Prostate gland (tissue), 2 donors: ENCODE measurements around the gene RNF217. TPM values are rescaled to one million over a fixed set of nuclear protein-coding genes. Genes with fewer than 3 reads are reported as not detected.

Source experiments
- DNase-seq: peaks from one replicate; pipeline ENCODE4 v3.0.0-alpha.2; 2019; ENCODE audit warnings: low spot score
- H3K27ac ChIP-seq, 2 donors: fragments of 200-600 bp; sonication (generic); 2 replicates each; pipeline ENCODE4 v1.5.1; 2017 to 2019
- H3K27me3 ChIP-seq: fragments of 200-600 bp; sonication (generic); replicated peaks from 2 replicates; pipeline ENCODE4 v1.5.1; 2019; ENCODE audit not compliant: insufficient read depth
- H3K36me3 ChIP-seq, 2 donors: fragments of 200-600 bp; sonication (generic); 1 replicate in 1 of 2; 2 replicates in 1 of 2; pipeline versions ENCODE4 v1.5.1 to v1.8.1; 2017 to 2019
- H3K4me1 ChIP-seq: fragments of 200-600 bp; sonication (generic); replicated peaks from 2 replicates; pipeline ENCODE4 v1.5.1; 2019
- H3K4me3 ChIP-seq, 2 donors: fragments of 200-600 bp; sonication (generic); 2 replicates each; pipeline ENCODE4 v1.5.1; 2017 to 2019
- H3K9me3 ChIP-seq: fragments of 200-600 bp; sonication (generic); 2 replicates; pipeline ENCODE4 v1.5.1; 2017
- POLR2A ChIP-seq: fragments of 450-650 bp; IDR thresholded peaks from one replicate; pipeline ENCODE4 v1.6.1; 2016; ENCODE audit warnings: antibody characterized with exemption, mild to moderate bottlenecking
- POLR2AphosphoS5 ChIP-seq: sonication (generic); formaldehyde crosslinking; IDR thresholded peaks from one replicate; pipeline ENCODE4 v1.6.1; 2017; ENCODE audit warnings: antibody characterized with exemption
- WGBS: methylation state at CpG from one replicate; pipeline ENCODE4 v1.1.5; 2018; 5-methylcytosine and 5-hydroxymethylcytosine counted together
- intact Hi-C: fragments of 100-400 bp; cut with DNase I; formaldehyde crosslinking; loops from one replicate; pipeline ENCODE4 v1.14.2; 2022
- total RNA-seq, 2 donors: library from RNA; depleted of rRNA; stranded (reverse); fragments of >200 nt; gene quantifications; one replicate each; pipeline ENCODE4 v1.1.0, GENCODE V29; 2016
- TF ChIP-seq, protein P1 (sequence below), 4 experiments: fragments of 200-600 bp in 2 of 4; fragments of 450-650 bp in 2 of 4; sonication (generic) in 2 of 4; IDR thresholded peaks; 1 replicate in 3 of 4; 2 replicates in 1 of 4; pipeline ENCODE4 v1.5.1; 2016 to 2019; ENCODE audit warnings: antibody characterized with exemption in 4 of 4, mild to moderate bottlenecking in 2 of 4, moderate library complexity in 2 of 4

The RNF217 gene
- total RNA-seq, 2 donors from 2014 or later, result 12.1 to 24.3 TPM

DNA sequence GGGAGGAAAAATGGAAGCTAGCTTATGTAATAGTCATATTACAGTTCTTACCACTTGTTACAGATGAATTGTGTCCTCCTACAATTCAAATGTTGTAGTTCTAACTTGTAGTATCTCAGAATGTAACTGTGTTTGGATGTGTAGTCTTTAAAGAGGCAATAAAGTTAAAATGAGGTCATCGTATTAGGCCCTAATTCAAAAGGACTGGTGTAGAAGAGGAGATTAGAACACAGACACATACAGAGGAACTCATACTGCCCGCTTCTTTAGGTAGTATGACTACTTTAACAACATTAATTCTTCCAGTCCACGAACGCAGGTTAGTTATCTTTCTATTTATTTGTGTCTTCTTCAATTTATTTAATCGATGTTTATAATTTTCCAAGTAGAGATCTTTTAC is 144.8 kb downstream of the RNF217 start:
- H3K9me3 ChIP-seq, result no peaks in the 10 kb centered on the region
- TF ChIP-seq, protein P1, sequence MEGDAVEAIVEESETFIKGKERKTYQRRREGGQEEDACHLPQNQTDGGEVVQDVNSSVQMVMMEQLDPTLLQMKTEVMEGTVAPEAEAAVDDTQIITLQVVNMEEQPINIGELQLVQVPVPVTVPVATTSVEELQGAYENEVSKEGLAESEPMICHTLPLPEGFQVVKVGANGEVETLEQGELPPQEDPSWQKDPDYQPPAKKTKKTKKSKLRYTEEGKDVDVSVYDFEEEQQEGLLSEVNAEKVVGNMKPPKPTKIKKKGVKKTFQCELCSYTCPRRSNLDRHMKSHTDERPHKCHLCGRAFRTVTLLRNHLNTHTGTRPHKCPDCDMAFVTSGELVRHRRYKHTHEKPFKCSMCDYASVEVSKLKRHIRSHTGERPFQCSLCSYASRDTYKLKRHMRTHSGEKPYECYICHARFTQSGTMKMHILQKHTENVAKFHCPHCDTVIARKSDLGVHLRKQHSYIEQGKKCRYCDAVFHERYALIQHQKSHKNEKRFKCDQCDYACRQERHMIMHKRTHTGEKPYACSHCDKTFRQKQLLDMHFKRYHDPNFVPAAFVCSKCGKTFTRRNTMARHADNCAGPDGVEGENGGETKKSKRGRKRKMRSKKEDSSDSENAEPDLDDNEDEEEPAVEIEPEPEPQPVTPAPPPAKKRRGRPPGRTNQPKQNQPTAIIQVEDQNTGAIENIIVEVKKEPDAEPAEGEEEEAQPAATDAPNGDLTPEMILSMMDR (IDR thresholded peaks at IDR 0.05), result no peak
- no peak for TF ChIP-seq POLR2AphosphoS5
- TF ChIP-seq POLR2A, result no peak
- no peak overlapping the region for H3K27ac ChIP-seq
- no peak overlapping the region for H3K4me3 ChIP-seq
- H3K36me3 ChIP-seq, result no peaks in the 10 kb centered on the region
- no peaks in the 10 kb centered on the region for H3K4me1 ChIP-seq
- DNase-seq, result no peak
- WGBS, result 91% methylated on average over 5 of the region's 5 CpGs
- no peaks in the 10 kb centered on the region for H3K27me3 ChIP-seq
- intact Hi-C loops, result no loop called here

GRCh38 chr6:125107896-125108295 is 145.7 kb downstream of the RNF217 start:
- intact Hi-C loops, result no loop called here
- no peak for DNase-seq
- 83% methylated on average over 3 of the region's 3 CpGs for WGBS
- Histone ChIP-seq H3K36me3 (no peaks in the 10 kb centered on the region), H3K27me3 (no peaks in the 10 kb centered on the region), H3K4me1 (no peaks in the 10 kb centered on the region), H3K27ac (no peak overlapping the region), H3K9me3 (no peaks in the 10 kb centered on the region), H3K4me3 (no peak overlapping the region)
- TF ChIP-seq POLR2A, result no peak
- TF ChIP-seq POLR2AphosphoS5, result no peak
- TF ChIP-seq, protein P1 (IDR thresholded peaks at IDR 0.05), result no peak

- TF ChIP-seq POLR2A, result no peak
- intact Hi-C loops, result no loop called here
- DNase-seq, result no peak
- Histone ChIP-seq H3K36me3 (no peaks in the 10 kb centered on the region), H3K9me3 (no peaks in the 10 kb centered on the region), H3K4me3 (no peak overlapping the region), H3K4me1 (no peaks in the 10 kb centered on the region), H3K27me3 (no peaks in the 10 kb centered on the region), H3K27ac (no peak overlapping the region)
- WGBS, result 95% methylated on average over 1 of the region's 1 CpG
These were observed 147.8 kb downstream of the RNF217 start for GRCh38 chr6:125110056-125110455.

DNA sequence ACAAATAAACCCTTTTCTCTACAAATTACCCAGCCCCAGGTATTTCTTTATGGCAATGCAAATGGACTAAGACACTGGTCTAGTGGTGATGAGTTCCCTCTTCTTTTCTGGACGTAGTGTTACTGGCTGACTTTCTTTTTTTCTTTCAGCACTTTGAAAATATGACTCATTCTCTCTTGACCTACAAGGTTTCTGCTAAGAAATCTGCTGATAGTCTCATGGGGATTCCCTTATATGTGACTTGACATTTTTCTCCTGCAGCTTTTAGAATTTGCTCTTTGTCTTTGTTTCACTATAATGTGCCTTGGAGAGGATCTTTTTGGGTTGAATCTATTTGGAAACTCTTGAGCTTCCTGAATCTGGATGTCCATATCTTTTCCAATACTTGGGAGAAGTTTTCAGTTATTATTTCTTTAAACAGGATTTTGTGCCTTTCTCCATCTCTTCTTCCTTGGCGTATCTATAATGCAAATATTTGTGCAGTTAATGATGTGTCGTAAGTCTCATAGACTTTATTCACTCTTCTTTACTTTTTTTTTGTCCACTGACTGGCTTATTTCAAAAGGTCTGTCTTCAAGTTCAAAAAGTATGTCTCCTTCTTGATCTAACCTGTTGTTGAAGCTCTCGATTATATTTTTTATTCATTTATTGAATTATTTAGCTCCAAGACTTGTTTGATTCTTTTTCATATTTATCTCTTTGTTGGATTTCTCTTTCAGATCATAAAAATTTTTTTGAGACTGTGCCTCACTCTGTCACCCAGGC is 149.2 kb downstream of the RNF217 start:
- H3K4me3 ChIP-seq, result no peak overlapping the region
- no peak for TF ChIP-seq POLR2AphosphoS5
- TF ChIP-seq, protein P1 (IDR thresholded peaks at IDR 0.05), result no peak
- TF ChIP-seq POLR2A, result no peak
- DNase-seq, result no peak
- H3K27me3 ChIP-seq, result no peaks in the 10 kb centered on the region
- WGBS, result 91% methylated on average over 4 of the region's 4 CpGs
- H3K36me3 ChIP-seq, result no peaks in the 10 kb centered on the region
- H3K9me3 ChIP-seq, result no peaks in the 10 kb centered on the region
- intact Hi-C loops, result no loop called here
- H3K4me1 ChIP-seq, result no peaks in the 10 kb centered on the region
- H3K27ac ChIP-seq, result no peak overlapping the region

GRCh38 chr6:125112934-125113333 is 150.7 kb downstream of the RNF217 start:
- Histone ChIP-seq H3K4me1 (no peaks in the 10 kb centered on the region), H3K27ac (no peak overlapping the region), H3K4me3 (no peak overlapping the region), H3K27me3 (no peaks in the 10 kb centered on the region), H3K9me3 (no peaks in the 10 kb centered on the region), H3K36me3 (no peaks in the 10 kb centered on the region)
- TF ChIP-seq POLR2A (no peak), POLR2AphosphoS5 (no peak)
- TF ChIP-seq, protein P1 (IDR thresholded peaks at IDR 0.05), result no peak
- DNase-seq, result no peak
- intact Hi-C loops, result no loop called here
